Stomach (tissue), 9 donors: ENCODE data around the gene ZCWPW1. TPM values are rescaled to one million over a fixed set of nuclear protein-coding genes. Genes with fewer than 3 reads are reported as not detected.
A peak's percentile ranks its signal among the peaks of the same experiment; 100 is the strongest.

Experiments
- DNase-seq, 2 donors: peaks; one replicate each; pipeline versions ENCODE4 v3.0.0 to v3.0.0-alpha.2; 2013 to 2019
- H3K27ac ChIP-seq, 5 donors: fragments of 200-600 bp in 4 of 5; sonication (generic) in 4 of 5; one replicate each; pipeline ENCODE4 v1.5.1; 2013 to 2019; ENCODE audit warnings: mild to moderate bottlenecking in 1 of 5, moderate library complexity in 1 of 5
- H3K27me3 ChIP-seq, 3 donors: fragments of 200-600 bp; sonication (generic); one replicate each; pipeline ENCODE4 v1.5.1; 2017 to 2019; ENCODE audit warnings: mixed run types in 1 of 3
- H3K36me3 ChIP-seq, 4 donors: fragments of 200-600 bp; sonication (generic); 1 replicate in 3 of 4; 2 replicates in 1 of 4; pipeline ENCODE4 v1.5.1; 2016 to 2019
- H3K4me1 ChIP-seq, 4 donors: fragments of 200-600 bp; sonication (generic); one replicate each; pipeline ENCODE4 v1.5.1; 2016 to 2019
- H3K4me3 ChIP-seq, 4 donors: fragments of 200-600 bp; sonication (generic) in 3 of 4; one replicate each; pipeline ENCODE4 v1.5.1; 2016 to 2019; ENCODE audit warnings: mild to moderate bottlenecking in 1 of 4
- H3K9me3 ChIP-seq, 4 donors: fragments of 200-600 bp; sonication (generic); one replicate each; pipeline ENCODE4 v1.5.1; 2016 to 2019
- EP300 ChIP-seq: sonication (generic); formaldehyde crosslinking; IDR thresholded peaks from one replicate; pipeline ENCODE4 v1.6.1; 2017; ENCODE audit warnings: antibody characterized with exemption
- POLR2A ChIP-seq, 4 donors: fragments of 450-650 bp; IDR thresholded peaks; one replicate each; pipeline ENCODE4 v1.6.1; 2016; ENCODE audit warnings: antibody characterized with exemption in 4 of 4, control low read depth in 2 of 4, mild to moderate bottlenecking in 1 of 4, moderate library complexity in 1 of 4
- POLR2AphosphoS5 ChIP-seq, 3 donors: sonication (generic); formaldehyde crosslinking; IDR thresholded peaks; one replicate each; pipeline ENCODE4 v1.6.1; 2016; ENCODE audit warnings: antibody characterized with exemption in 3 of 3
- WGBS, 5 donors: extraction: QIAGEN DNeasy Blood & Tissue Kit in 3 of 5; methylation state at CpG; one replicate each; pipeline versions ENCODE4 v1.1.5 to v1.1.7; 2013 to 2018; 5-methylcytosine and 5-hydroxymethylcytosine counted together
- intact Hi-C: fragments of 100-400 bp; cut with DNase I; formaldehyde crosslinking; loops from one replicate; pipeline ENCODE4 v1.15.1; 2023; ENCODE audit warnings: low total_unique reads
- polyA plus RNA-seq, 3 donors: library from polyadenylated mRNA; stranded (reverse); fragments of 200-250 nt; gene quantifications; one replicate each; pipeline ENCODE4 v1.2.3, GENCODE V29; 2013
- total RNA-seq, 5 donors: library from RNA; depleted of rRNA; stranded (reverse); fragments of >200 nt; gene quantifications; one replicate each; pipeline versions ENCODE4 v1.1.0 to v1.2.3, GENCODE V29; 2014 to 2016
- TF ChIP-seq, protein P1 (sequence below), 7 experiments: fragments of 450-650 bp in 4 of 7; fragments of 200-600 bp in 3 of 7; sonication (generic) in 3 of 7; IDR thresholded peaks; one replicate each; pipeline ENCODE4 v1.5.1; 2016 to 2019; ENCODE audit warnings: antibody characterized with exemption in 7 of 7, control low read depth in 2 of 7, mild to moderate bottlenecking in 1 of 7
- donor health status: healthy with polysubstance abuse.
- donor health status: Bipolar disorder and iron deficiency.
- donor health status: healthy.

ZCWPW1 gene
- total and polyA plus RNA-seq, 8 donors = 0.89 to 44.3 (median 5.2) TPM; not detected in 1

- H3K4me3 ChIP-seq = no peak overlapping the region
- WGBS, 5 donors = 62 to 76% (median 74%) methylated on average over 9 of the region's 9 CpGs
- H3K36me3 ChIP-seq = peaks cover 0 to 2% (median 0%) of the 10 kb centered on the region in 4 donors
- H3K27me3 ChIP-seq = no peaks in the 10 kb centered on the region
- TF ChIP-seq POLR2A (IDR thresholded peaks at IDR 0.05) (no peak), POLR2AphosphoS5 (IDR thresholded peaks at IDR 0.05) (no peak), EP300 (no peak)
- TF ChIP-seq, protein P1, sequence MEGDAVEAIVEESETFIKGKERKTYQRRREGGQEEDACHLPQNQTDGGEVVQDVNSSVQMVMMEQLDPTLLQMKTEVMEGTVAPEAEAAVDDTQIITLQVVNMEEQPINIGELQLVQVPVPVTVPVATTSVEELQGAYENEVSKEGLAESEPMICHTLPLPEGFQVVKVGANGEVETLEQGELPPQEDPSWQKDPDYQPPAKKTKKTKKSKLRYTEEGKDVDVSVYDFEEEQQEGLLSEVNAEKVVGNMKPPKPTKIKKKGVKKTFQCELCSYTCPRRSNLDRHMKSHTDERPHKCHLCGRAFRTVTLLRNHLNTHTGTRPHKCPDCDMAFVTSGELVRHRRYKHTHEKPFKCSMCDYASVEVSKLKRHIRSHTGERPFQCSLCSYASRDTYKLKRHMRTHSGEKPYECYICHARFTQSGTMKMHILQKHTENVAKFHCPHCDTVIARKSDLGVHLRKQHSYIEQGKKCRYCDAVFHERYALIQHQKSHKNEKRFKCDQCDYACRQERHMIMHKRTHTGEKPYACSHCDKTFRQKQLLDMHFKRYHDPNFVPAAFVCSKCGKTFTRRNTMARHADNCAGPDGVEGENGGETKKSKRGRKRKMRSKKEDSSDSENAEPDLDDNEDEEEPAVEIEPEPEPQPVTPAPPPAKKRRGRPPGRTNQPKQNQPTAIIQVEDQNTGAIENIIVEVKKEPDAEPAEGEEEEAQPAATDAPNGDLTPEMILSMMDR (IDR thresholded peaks at IDR 0.05) = no peak
- H3K4me1 ChIP-seq = peaks cover 0 to 6% (median 0%) of the 10 kb centered on the region in 4 donors
- H3K9me3 ChIP-seq = no peaks in the 10 kb centered on the region
- intact Hi-C loops = no loop called here
- no peak for DNase-seq
- H3K27ac ChIP-seq = peak overlapping the region in 1 of 5 donors; percentile 62
Measured at GRCh38 chr7:100396421-100396982, 32.0 kb downstream of the ZCWPW1 start.

DNA sequence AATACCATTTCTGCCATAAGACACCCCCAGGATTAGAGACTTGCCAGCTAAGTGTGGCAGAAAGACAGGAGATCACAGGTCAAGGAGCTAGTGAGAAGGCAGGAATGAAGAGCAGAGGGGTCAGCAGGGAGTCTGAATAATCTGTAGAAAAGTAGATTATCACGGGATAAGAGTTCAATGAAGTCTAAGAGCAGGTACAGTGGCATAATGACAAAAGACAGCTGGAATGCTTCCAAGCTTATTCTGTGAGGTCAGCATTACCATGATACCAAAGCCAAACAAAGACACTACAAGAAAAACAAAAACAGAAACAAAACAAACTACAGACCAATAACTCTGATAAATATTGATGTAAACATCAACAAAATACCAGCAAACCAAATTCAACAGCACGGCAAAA, 34.4 kb downstream of the ZCWPW1 start:
- no peaks in the 10 kb centered on the region for H3K36me3 ChIP-seq
- TF ChIP-seq POLR2A (IDR thresholded peaks at IDR 0.05) (no peak), EP300 (no peak), POLR2AphosphoS5 (IDR thresholded peaks at IDR 0.05) (no peak)
- TF ChIP-seq, protein P1 (IDR thresholded peaks at IDR 0.05) = no peak
- no peak overlapping the region for H3K27ac ChIP-seq
- no peaks in the 10 kb centered on the region for H3K9me3 ChIP-seq
- 48 to 75% (median 54%) methylated on average over 2 of the region's 2 CpGs for WGBS, 5 donors
- H3K27me3 ChIP-seq = no peaks in the 10 kb centered on the region
- intact Hi-C loops = no loop called here
- H3K4me3 ChIP-seq = no peak overlapping the region
- no peak for DNase-seq
- H3K4me1 ChIP-seq = peaks cover 0 to 6% (median 0%) of the 10 kb centered on the region in 4 donors

- no peaks in the 10 kb centered on the region for H3K27me3 ChIP-seq
- no peak overlapping the region for H3K27ac ChIP-seq
- no peak for DNase-seq
- TF ChIP-seq EP300 (no peak), POLR2A (IDR thresholded peaks at IDR 0.05) (no peak), POLR2AphosphoS5 (IDR thresholded peaks at IDR 0.05) (no peak)
- TF ChIP-seq, protein P1 (IDR thresholded peaks at IDR 0.05) = no peak
- H3K4me3 ChIP-seq = no peak overlapping the region
- H3K9me3 ChIP-seq = no peaks in the 10 kb centered on the region
- 68 to 82% (median 75%) methylated on average over 4 of the region's 4 CpGs for WGBS, 5 donors
- H3K4me1 ChIP-seq = peaks cover 0 to 6% (median 0%) of the 10 kb centered on the region in 4 donors
- H3K36me3 ChIP-seq = no peaks in the 10 kb centered on the region
- intact Hi-C loops = no loop called here
Measured at GRCh38 chr7:100393233-100393905, 35.1 kb downstream of the ZCWPW1 start.

DNA sequence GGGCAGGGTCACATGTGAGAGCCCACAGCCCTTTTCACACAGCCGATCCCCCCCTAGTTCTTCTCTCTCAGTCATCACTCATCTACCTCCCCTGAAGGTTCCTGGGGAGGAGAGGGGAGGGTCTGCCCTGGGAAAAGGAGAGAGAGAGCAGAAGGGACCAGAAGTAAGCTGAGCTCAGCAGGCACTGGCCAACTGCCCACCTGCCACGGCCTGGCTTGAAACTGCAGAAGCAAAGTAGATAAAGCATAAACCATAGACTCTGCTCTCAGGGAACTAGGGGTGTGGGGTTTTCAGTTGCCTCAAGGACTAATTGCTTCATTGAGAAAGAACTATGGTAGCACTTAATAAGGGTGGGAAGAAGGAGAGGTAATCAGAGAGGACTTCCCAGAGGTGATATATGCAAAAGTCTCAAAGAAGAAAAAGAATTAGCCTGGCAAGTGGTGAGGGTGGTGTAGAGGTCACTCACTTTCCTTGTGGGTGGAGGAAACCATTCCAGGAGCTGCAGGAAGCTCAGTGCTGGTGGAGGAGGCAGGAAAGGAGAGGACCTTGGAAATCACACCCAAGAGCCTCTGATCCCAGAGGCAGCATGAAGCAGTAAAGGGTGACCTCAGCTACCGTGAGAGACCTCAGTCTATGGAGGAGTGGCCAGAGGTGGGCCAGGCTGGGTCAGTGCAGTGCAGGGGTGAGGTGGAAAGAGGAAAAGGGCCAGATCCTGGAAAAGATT, 38.1 kb downstream of the ZCWPW1 start:
- intact Hi-C loops = no loop called here
- WGBS, 5 donors = 33 to 52% (median 36%) methylated on average over 2 to 3 of the region's 3 CpGs
- no peak for DNase-seq
- H3K27me3 ChIP-seq = no peaks in the 10 kb centered on the region
- no peak overlapping the region for H3K27ac ChIP-seq
- no peak overlapping the region for H3K4me3 ChIP-seq
- H3K36me3 ChIP-seq = no peaks in the 10 kb centered on the region
- TF ChIP-seq POLR2A (IDR thresholded peaks at IDR 0.05) = no peak
- TF ChIP-seq EP300 = no peak
- TF ChIP-seq, protein P1 (IDR thresholded peaks at IDR 0.05) = no peak
- TF ChIP-seq POLR2AphosphoS5 (IDR thresholded peaks at IDR 0.05) = no peak
- H3K4me1 ChIP-seq = no peaks in the 10 kb centered on the region
- H3K9me3 ChIP-seq = no peaks in the 10 kb centered on the region
